Thyroid gland (tissue), 4 donors: ENCODE measurements around the gene MAGI1.

Source experiments
- CTCF ChIP-seq, 6 experiments: fragments of 200-600 bp in 3 of 6; fragments of 450-650 bp in 3 of 6; sonication (generic) in 3 of 6; IDR thresholded peaks; one replicate each; pipeline ENCODE4 v1.5.1; 2016 to 2019; ENCODE audit warnings: antibody characterized with exemption in 6 of 6, mild to moderate bottlenecking in 2 of 6, inconsistent platforms in 1 of 6, moderate library complexity in 1 of 6
- POLR2A ChIP-seq, 2 donors: fragments of 450-650 bp; IDR thresholded peaks; one replicate each; pipeline ENCODE4 v1.6.1; 2017; ENCODE audit warnings: antibody characterized with exemption in 2 of 2, mild to moderate bottlenecking in 2 of 2, moderate library complexity in 1 of 2

DNA sequence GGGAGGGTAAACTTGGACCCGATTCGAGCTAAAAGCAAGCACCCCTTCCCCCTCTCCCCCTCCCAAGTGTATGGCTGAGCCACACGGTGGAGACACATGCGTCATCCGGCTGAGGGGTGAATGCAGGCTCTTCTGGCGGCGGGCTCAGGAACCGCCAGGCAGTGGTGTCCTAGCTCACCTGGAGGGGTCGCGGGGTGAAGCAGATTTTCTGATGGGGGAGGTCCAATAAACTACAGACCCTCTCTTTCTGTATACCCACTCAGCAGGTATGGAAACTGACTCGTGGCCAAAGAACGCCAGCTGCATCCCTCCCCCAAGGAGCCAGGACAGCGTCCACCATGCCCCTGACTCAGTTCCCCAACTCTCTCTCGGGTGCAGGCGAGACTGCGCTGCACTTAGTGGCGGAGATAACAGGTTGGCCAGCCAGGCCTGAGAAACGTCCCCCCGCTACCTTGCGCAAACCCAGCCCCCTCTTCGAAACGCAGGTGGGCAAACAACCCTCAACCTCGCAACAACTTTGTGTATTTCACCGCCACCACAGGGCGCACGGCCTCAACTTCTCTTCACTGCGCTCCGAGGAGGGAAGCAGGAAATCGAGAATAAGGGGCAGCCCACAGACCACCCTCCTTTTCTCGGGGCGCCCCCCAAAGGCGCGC, 1.3 kb downstream of the MAGI1 start:
- TF ChIP-seq CTCF (IDR thresholded peaks at IDR 0.05) (peak in 4 of 6 experiments; percentile 33 to 58 (median 42)), POLR2A (IDR thresholded peaks at IDR 0.05) (peak in 1 of 2 donors; percentile 72)
